NCI-H2107 treated with DMSO at 0.1 percent for 48 hours (cell line): ENCODE data around the gene MYO7A.

ENCODE experiments used
- DNase-seq: peaks from one replicate; lab custom pipeline; 2025; ENCODE audit not compliant: unreplicated experiment; lab: John Stamatoyannopoulos, UW

MYO7A gene

GRCh38 chr11:77211594-77212251, 83.7 kb downstream of the MYO7A start:
- DNase-seq: no peak

DNA sequence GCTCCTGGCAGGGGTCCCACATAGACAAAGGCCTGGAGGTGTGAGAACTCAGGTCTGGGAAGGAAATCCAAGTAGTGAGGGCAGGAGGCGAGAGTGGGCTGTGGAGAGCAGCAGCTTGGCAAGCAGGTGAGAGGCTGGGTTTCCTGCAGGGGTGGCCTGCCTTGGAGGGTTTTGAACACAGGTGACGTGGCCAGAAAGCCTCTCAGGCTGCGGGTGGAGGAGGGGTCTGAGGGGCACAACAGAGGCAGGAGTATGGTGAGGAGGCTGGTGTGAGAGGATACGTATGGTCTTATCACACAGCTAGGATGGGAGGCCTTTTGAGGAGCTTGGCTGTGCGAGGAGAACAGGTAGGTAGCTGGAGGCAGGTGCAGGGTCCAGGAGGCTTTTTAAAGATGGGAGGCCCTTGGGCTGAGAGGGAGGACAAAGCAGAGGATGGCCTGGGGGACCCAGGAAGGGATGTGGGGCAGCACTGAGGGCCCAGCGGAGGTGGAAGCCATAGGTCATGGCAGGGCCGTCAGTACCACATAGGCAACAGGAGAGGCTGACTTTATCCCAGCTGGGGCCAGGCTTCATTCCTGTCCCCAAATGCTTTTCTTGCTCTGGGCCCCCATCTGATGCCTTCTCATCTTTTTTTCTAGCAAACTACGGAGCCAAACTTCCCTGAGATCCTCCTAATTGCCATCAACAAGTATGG, 84.4 kb downstream of the MYO7A start:
- no peak for DNase-seq

DNA sequence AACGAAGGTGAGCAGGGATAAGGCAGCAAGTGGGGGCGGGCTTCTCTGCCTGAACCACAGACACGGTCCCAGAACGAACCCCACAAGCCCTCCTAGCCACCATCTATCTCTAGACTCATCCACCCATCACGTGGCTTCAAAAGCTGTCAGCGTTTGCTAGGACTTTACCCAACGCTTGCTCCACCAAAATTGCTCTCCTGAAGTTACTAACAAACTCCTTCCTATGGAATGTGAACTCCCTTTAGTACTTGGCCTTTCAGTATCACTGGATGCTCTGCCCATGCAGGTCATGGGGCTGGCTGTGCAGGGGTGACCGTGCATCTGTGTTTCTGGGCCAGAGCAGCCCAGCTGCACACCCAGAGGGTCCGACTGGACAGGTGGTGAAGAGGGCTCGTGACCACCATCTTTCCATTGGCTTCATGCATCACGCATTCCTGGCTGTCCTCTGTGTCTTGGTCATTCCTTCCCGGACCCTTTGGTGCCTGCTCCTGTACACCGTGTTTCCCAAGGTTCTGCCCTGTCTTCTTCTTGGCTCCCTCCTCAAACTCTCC, 85.1 kb downstream of the MYO7A start:
- DNase-seq: no peak

GRCh38 chr11:77213589-77214428, 85.8 kb downstream of the MYO7A start:
- DNase-seq: no peak

DNA sequence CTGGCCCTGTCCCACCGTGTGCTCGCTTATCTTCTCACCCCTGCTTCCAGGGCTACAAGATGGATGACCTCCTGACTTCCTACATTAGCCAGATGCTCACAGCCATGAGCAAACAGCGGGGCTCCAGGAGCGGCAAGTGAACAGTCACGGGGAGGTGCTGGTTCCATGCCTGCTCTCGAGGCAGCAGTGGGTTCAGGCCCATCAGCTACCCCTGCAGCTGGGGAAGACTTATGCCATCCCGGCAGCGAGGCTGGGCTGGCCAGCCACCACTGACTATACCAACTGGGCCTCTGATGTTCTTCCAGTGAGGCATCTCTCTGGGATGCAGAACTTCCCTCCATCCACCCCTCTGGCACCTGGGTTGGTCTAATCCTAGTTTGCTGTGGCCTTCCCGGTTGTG, 86.5 kb downstream of the MYO7A start:
- DNase-seq: no peak

DNA sequence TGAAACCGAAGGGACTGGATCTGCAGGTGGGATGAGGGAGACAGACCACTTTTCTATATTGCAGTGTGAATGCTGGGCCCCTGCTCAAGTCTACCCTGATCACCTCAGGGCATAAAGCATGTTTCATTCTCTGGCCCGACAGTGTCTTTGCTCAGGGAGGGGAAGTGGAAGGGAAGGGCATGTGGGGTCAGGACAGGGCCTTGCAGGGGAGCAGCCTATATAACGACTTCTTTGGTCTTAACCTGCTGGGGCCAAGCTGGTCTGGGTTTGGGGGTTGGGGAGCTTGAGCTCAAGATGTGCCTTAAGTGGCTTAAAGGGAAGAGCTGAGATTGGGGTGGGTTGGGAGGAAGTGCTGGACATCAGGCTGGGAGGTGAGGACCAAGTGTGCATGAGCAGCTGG, 87.1 kb downstream of the MYO7A start:
- DNase-seq: no peak

DNA sequence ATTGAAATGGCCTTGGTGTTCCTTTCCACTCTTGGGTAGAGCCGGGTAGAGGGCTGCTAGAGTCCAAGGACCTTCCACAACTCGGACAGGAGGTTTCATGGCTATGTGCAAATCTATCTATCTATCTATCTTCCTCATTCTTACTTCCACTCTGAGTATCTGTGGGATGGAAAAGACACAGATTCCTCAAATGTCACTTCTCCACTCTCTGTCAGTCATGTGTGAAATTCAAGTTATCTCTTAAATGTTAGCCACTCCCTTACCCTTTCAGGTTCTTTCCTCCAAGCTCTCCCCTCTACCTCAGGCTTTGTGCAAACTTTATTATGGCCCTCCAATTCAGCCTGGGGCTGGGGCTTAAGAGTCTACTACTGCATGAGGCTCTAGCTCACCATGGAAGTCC, 89.1 kb downstream of the MYO7A start:
- DNase-seq: no peak

DNA sequence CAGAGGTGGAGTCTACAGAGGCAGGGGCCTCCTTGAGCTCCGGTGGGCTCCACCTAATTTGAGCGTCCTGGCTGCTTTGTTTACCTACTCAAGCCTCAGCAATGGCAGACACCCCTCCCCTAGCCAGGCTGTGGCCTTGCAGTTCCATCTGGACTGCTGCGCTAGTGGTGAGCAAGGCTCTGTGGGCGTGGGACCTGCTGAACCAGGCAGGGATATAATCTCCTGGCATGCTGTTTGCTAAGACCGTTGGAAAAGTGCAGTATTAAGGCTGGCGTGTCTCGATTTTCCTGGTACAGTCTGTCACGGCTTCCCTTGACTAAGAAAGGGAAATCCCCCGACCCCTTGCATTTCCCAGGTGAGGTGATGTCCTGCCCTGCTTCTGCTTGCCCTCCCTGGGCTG, 95.8 kb downstream of the MYO7A start:
- DNase-seq: no peak

DNA sequence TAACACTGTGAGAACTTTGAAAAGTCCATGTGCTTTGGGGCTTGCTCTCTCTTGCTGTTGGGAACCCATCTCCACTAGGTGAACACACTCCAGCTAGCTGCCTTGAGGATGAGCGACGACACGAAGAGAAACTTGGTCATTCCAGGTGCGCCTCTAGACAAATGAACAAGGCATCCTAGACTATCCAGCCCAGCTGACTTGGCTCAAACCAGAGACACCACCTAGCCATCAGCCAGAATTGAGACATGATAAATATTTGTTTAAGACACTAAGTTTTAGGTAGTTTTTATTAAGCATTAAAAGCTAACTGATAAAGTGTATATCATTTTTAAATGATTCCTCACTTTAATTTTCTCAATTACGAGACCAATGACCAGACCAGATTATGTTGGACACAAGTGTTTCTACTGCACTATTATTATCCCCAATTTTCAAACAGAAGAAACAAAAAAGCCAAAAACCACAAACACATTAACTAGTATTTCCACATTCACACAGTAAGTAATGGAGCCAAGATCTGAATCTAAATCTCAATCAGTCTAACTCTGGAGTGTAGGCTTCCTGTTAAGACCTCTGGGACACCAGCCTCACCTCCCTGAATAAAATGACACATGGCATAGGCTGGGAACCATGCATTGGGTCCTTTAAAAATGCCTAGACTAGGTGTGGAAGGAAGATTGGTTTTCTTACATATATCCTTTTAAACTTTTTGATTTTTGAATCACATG, 103.0 kb downstream of the MYO7A start:
- DNase-seq: no peak

DNA sequence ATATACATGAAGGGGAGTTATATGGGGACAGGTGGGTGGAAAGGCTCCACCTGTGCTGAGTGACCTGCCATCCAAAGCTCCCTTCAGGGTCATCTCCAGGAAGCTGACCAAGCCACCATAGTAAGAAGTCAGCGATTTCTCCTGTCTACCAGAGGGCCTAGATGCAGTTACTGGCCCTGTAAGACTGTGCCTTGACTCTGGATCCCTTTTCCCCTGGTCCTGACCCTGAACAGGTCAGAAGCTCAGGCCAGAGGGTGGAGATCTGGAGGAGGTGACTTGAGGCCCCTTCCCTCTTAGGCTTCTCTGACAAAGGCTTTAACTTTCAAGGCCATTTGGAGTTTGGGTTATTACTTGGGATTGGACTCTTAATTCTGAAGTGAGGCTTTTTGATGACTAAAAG, 103.8 kb downstream of the MYO7A start:
- DNase-seq: no peak

- DNase-seq: no peak
Measured at GRCh38 chr11:77232242-77232641, 104.2 kb downstream of the MYO7A start.

DNA sequence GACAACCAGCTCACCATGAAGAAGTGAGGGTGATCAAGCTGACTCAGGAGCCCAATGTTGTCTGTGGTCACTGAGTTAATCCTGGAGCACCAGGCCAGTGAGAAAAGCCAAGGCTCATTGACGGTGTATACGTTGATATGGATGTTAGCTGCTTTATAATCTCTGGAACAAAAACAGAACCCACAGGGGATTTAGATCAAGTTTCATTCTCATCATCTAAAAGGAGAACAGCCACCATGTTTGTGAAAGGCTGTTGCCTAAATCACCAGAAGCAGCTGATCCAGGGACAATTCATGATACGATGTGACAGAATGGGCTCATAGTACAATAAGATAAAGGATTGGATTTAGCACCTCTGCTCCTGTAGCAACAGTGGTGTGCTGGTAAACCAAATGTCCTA, 105.0 kb downstream of the MYO7A start:
- DNase-seq: peak; percentile 16

DNA sequence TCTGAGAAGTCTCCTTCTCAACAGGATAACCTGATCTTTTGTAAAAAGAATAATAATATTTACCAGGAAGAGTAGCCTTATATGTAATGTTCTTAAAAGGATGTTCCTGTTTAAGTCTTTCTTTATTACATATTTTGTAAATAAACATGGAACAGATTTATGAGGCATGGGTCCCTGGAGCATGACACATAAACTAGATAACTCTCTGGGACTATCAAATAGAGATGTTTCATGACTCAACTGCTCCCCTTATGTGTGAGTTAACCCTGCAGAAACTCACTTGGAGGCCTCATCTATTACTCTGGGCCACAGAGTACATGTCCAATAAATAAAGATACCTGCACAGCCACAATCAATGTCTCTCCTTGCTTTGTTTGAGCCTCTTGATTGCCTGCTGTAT, 108.9 kb downstream of the MYO7A start:
- DNase-seq: no peak

DNA sequence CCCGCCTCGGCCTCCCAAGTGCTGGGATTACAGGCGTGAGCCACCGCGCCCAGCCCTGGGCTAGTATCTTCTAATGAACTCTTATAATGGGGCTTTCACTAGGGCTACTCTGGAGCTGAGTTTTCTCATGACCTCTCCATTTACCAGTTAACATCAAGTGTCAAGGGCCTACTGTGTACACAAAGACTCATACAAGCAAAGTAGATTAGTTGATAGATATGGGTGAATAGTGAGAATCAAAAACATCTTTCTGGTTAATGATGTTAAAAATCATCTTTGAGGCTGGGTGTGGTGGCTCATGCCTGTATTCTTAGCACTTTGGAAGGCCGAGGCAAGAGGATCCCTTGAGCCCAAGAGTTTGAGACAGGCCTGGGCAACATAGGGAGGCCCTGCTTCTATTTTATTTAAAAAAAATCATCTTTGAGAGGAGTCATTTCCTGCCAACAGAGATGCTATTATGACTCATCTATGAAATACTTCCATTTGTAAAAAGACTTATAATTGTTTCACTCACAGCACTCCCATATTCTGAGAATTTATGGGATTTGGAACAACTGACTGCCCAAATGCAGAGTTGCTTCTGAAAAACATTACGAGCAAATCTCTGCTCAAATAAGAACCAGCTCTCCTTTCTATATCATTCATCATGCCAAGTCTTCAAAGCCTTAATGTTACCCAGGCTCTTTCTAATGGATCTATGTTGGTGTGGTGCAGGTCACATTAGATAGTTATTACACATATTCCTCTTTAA, 116.4 kb downstream of the MYO7A start:
- no peak for DNase-seq

DNA sequence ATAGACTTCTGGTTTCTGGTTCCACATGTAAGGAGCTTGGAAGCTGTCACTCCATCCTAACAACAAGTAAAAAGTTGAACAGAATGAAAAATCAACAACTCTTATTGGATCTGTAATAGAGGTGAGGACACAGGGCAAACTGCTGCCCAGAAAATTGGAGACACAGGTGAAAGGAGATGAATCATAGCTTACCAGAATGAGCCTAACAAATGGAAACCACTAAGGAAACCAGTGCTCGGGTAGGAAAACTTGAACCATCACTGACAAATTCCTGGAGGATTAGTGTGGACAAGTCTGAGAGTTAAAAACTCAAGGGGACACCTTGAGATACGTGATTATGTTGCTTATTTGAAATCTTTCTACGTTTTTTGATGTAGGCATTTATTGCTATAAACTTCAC, 121.4 kb downstream of the MYO7A start:
- DNase-seq: no peak

DNA sequence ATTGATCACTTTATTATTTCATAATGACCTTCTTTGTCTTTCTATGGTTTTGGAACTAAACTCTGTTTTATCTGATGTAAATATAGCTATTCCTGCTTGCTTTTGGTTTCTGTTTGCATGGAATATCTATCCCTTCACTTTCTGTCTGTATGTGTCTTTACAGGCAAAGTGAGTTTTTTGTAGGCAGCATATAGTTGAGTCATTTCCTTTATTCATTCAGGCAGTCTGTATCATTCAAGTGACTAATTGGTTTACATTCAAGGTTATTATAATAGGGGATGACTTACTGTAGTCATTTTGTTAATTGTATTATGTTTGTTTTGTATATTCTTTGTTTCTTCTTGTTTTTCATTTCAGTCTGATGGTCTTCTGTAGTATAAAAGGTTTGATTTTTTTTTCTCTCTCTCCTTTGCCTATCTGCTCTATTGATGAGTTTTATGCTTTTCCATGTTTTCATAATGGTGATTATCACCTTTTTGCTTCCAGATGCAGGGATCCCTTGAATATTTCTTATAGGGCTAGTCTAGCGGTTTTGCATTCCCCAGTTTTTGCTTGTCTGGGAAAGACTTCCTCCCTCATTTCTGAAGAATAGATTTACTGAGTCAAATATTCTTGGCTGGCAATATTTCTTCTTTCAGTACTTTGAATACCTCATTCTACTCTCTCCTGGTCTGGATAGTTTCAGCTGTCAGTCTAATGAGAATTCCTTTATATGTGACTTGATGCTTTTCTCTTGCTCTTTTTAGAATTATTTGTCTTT, 123.0 kb downstream of the MYO7A start:
- no peak for DNase-seq

- no peak for DNase-seq
Measured at GRCh38 chr11:77252555-77253270, 124.7 kb downstream of the MYO7A start.

DNA sequence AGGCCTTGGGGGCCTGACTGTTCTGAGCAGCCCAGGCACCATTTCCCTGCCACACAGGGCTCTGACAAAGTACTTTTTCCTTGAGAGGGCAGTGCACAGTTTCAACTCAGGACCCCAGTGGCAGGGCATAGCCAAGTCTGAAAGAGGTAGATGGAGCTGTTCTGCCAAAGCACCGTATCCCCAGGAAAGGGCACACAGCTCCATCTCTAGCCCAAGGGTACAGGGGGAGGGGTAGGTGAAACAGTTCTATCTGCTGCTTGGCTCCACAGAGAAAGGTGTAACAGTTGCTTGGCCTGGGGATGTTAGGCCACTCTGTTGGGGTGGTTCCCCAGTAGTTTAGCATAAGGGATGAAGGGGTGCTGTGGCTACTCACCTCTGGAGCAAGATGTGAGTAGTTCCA, 125.6 kb downstream of the MYO7A start:
- no peak for DNase-seq

GRCh38 chr11:77259641-77260040, 131.6 kb downstream of the MYO7A start:
- no peak for DNase-seq
